H1 (cell line): ENCODE data around the gene LIMK1.

Experiments
- CBX8 ChIP-seq: fragments of 300-800, 300-1000 bp; sonication (generic); IDR thresholded peaks from 2 replicates; pipeline ENCODE4 v1.7.1; 2016; ENCODE audit warnings: low read depth, low read length, borderline replicate concordance
- CREB1 ChIP-seq: IDR thresholded peaks from 2 replicates; pipeline ENCODE4 v1.6.1; 2012; ENCODE audit warnings: inconsistent platforms
- TEAD4 ChIP-seq: IDR thresholded peaks from 2 replicates; pipeline ENCODE4 v1.6.1; 2012; ENCODE audit warnings: low read depth, low read length, inconsistent platforms, mixed read lengths
- TF ChIP-seq, protein P1 (sequence below): IDR thresholded peaks from 2 replicates; pipeline ENCODE4 v1.6.1; 2011; ENCODE audit warnings: low read length, improper control_type of control experiment
- TF ChIP-seq, protein P2 (sequence below), 3 experiments: IDR thresholded peaks; 1 replicate in 2 of 3; 2 replicates in 1 of 3; pipeline versions ENCODE4 v1.5.1 to v1.6.1; 2011; ENCODE audit warnings: low read length in 3 of 3, mild to moderate bottlenecking in 3 of 3, inconsistent platforms in 2 of 3, low read depth in 1 of 3, moderate library complexity in 1 of 3; ENCODE audit not compliant: insufficient read depth in 1 of 3; ENCODE audit errors: control extremely low read depth in 1 of 3

DNA sequence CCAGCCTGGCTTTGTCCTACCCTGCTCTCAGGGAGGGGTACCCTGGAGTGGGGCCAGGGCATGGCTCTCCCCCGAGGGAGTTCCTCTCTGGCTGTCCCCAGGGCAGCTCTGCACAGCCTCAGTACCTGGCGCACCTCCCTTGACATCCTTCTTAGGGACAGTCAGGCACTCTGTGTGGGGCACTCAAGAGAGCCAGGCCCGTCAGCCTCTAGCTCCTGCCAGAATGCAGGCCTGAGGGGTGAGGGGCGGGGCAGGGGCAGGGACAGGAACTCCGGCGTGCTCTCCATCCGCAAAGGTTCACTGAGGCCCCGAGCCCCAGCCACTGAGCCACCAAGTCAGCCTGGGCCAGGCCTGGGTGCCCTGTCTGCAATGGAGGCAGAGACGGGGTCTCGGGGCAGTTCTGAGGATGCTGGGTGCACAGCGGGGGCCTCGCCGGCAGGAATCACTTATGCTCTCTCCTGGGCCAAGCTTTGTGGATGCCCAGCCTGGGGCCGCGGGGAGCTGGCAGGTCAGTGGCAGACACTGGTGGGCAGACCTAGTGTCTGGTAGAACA lies 10.1 kb downstream of the LIMK1 start:
- TF ChIP-seq, protein P1, sequence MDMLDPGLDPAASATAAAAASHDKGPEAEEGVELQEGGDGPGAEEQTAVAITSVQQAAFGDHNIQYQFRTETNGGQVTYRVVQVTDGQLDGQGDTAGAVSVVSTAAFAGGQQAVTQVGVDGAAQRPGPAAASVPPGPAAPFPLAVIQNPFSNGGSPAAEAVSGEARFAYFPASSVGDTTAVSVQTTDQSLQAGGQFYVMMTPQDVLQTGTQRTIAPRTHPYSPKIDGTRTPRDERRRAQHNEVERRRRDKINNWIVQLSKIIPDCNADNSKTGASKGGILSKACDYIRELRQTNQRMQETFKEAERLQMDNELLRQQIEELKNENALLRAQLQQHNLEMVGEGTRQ, result no peak
- TF ChIP-seq TEAD4, result no peak
- TF ChIP-seq CREB1, result no peak
- TF ChIP-seq, protein P2, sequence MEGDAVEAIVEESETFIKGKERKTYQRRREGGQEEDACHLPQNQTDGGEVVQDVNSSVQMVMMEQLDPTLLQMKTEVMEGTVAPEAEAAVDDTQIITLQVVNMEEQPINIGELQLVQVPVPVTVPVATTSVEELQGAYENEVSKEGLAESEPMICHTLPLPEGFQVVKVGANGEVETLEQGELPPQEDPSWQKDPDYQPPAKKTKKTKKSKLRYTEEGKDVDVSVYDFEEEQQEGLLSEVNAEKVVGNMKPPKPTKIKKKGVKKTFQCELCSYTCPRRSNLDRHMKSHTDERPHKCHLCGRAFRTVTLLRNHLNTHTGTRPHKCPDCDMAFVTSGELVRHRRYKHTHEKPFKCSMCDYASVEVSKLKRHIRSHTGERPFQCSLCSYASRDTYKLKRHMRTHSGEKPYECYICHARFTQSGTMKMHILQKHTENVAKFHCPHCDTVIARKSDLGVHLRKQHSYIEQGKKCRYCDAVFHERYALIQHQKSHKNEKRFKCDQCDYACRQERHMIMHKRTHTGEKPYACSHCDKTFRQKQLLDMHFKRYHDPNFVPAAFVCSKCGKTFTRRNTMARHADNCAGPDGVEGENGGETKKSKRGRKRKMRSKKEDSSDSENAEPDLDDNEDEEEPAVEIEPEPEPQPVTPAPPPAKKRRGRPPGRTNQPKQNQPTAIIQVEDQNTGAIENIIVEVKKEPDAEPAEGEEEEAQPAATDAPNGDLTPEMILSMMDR (IDR thresholded peaks at IDR 0.05; ENCODE audit: control extremely low read depth in 1 of 3, insufficient read depth in 1 of 3, low read depth in 1 of 3, low read length in 3 of 3), result no peak
- TF ChIP-seq CBX8, result no peak
